Neuron (in vitro differentiated cells): Measurements from ENCODE around the gene SNRNP25.

Source experiments
- H2AFZ ChIP-seq: one replicate; pipeline ENCODE4 v1.6.1; 2013; ENCODE audit warnings: low read depth, mild to moderate bottlenecking, inconsistent platforms, low read length, moderate library complexity
- H3K27me3 ChIP-seq: one replicate; pipeline ENCODE4 v1.6.1; 2013; ENCODE audit warnings: low read length; ENCODE audit not compliant: insufficient read depth
- H3K36me3 ChIP-seq: one replicate; pipeline ENCODE4 v1.6.1; 2013; ENCODE audit warnings: low read length; ENCODE audit not compliant: insufficient read depth
- H3K4me1 ChIP-seq: one replicate; pipeline ENCODE4 v1.6.1; 2013; ENCODE audit warnings: low read length; ENCODE audit not compliant: insufficient read depth
- H3K4me3 ChIP-seq: 2 replicates; pipeline ENCODE4 v1.5.1; 2013; ENCODE audit warnings: mild to moderate bottlenecking, low read length, moderate library complexity
- H3K9me3 ChIP-seq: one replicate; pipeline ENCODE4 v1.6.1; 2013; ENCODE audit warnings: low read length

The SNRNP25 gene

GRCh38 chr16:72561-73548, 19.2 kb downstream of the SNRNP25 start, which contains the start of gene RHBDF1:
RHBDF1 (minus strand) TSS chr16:72631; CDS start chr16:65015, 7,616 bp downstream.
- Histone ChIP-seq H3K36me3 (peaks cover 2% of the 10 kb centered on the region), H2AFZ (peak within 1 kb of the TSS; percentile 24), H3K27me3 (no peaks in the 10 kb centered on the region), H3K4me1 (peaks cover 69% of the 10 kb centered on the region), H3K4me3 (peak within 1 kb of the TSS; percentile 85), H3K9me3 (no peaks in the 10 kb centered on the region)

- H3K36me3 ChIP-seq = peaks cover 2% of the 10 kb centered on the region
- no peaks in the 10 kb centered on the region for H3K27me3 ChIP-seq
- peaks cover 67% of the 10 kb centered on the region for H3K4me1 ChIP-seq
- no peak overlapping the region for H2AFZ ChIP-seq
- no peak overlapping the region for H3K4me3 ChIP-seq
- no peaks in the 10 kb centered on the region for H3K9me3 ChIP-seq
Measured at GRCh38 chr16:74051-74746, 20.6 kb downstream of the SNRNP25 start.

- no peak overlapping the region for H3K4me3 ChIP-seq
- H3K36me3 ChIP-seq = peaks cover 6% of the 10 kb centered on the region
- H3K27me3 ChIP-seq = no peaks in the 10 kb centered on the region
- H2AFZ ChIP-seq = no peak overlapping the region
- peaks cover 62% of the 10 kb centered on the region for H3K4me1 ChIP-seq
- H3K9me3 ChIP-seq = no peaks in the 10 kb centered on the region
Measured at GRCh38 chr16:74747-75334, 21.2 kb downstream of the SNRNP25 start.

- H3K4me3 ChIP-seq = no peak overlapping the region
- peaks cover 11% of the 10 kb centered on the region for H3K36me3 ChIP-seq
- no peaks in the 10 kb centered on the region for H3K9me3 ChIP-seq
- peaks cover 57% of the 10 kb centered on the region for H3K4me1 ChIP-seq
- H3K27me3 ChIP-seq = no peaks in the 10 kb centered on the region
- no peak overlapping the region for H2AFZ ChIP-seq
Measured at GRCh38 chr16:75580-76501, 22.2 kb downstream of the SNRNP25 start.

- peak overlapping the region; percentile 68 for H3K4me3 ChIP-seq
- H2AFZ ChIP-seq = peak overlapping the region; percentile 91
- no peaks in the 10 kb centered on the region for H3K27me3 ChIP-seq
- H3K36me3 ChIP-seq = peaks cover 13% of the 10 kb centered on the region
- no peaks in the 10 kb centered on the region for H3K9me3 ChIP-seq
- peaks cover 50% of the 10 kb centered on the region for H3K4me1 ChIP-seq
Measured at GRCh38 chr16:76535-77272, 23.1 kb downstream of the SNRNP25 start.

GRCh38 chr16:77273-77806, 23.7 kb downstream of the SNRNP25 start:
- no peaks in the 10 kb centered on the region for H3K9me3 ChIP-seq
- peaks cover 50% of the 10 kb centered on the region for H3K4me1 ChIP-seq
- H3K36me3 ChIP-seq = peaks cover 13% of the 10 kb centered on the region
- H2AFZ ChIP-seq = peak overlapping the region; percentile 91
- peak overlapping the region; percentile 68 for H3K4me3 ChIP-seq
- H3K27me3 ChIP-seq = no peaks in the 10 kb centered on the region

GRCh38 chr16:77807-78443, 24.3 kb downstream of the SNRNP25 start, which contains the start of gene MPG:
MPG (plus strand) TSS chr16:78225; CDS start chr16:78310, 85 bp downstream.
- Histone ChIP-seq H3K9me3 (no peaks in the 10 kb centered on the region), H3K36me3 (peaks cover 13% of the 10 kb centered on the region), H3K4me1 (peaks cover 47% of the 10 kb centered on the region), H3K27me3 (no peaks in the 10 kb centered on the region), H3K4me3 (peak within 1 kb of the TSS; percentile 68), H2AFZ (peak within 1 kb of the TSS; percentile 91)

GRCh38 chr16:78444-79150, 25.0 kb downstream of the SNRNP25 start:
- H3K27me3 ChIP-seq = no peaks in the 10 kb centered on the region
- H3K9me3 ChIP-seq = no peaks in the 10 kb centered on the region
- H3K4me3 ChIP-seq = peak overlapping the region; percentile 68
- peaks cover 13% of the 10 kb centered on the region for H3K36me3 ChIP-seq
- H2AFZ ChIP-seq = peak overlapping the region; percentile 91
- peaks cover 45% of the 10 kb centered on the region for H3K4me1 ChIP-seq

- Histone ChIP-seq H2AFZ (no peak overlapping the region), H3K9me3 (no peaks in the 10 kb centered on the region), H3K36me3 (peaks cover 16% of the 10 kb centered on the region), H3K27me3 (no peaks in the 10 kb centered on the region), H3K4me1 (peaks cover 37% of the 10 kb centered on the region), H3K4me3 (peak overlapping the region; percentile 68)
Measured at GRCh38 chr16:79151-80054, 25.8 kb downstream of the SNRNP25 start.

- Histone ChIP-seq H3K27me3 (no peaks in the 10 kb centered on the region), H3K36me3 (peaks cover 43% of the 10 kb centered on the region), H2AFZ (no peak overlapping the region), H3K4me1 (peaks cover 8% of the 10 kb centered on the region), H3K4me3 (no peak overlapping the region), H3K9me3 (no peaks in the 10 kb centered on the region)
Measured at GRCh38 chr16:83060-83603, 29.5 kb downstream of the SNRNP25 start.
